NCI-H2196 (cell line): ENCODE measurements around the gene TOMM7.
"Not testable (repeated sequence)": the region's sequence is repeated elsewhere in the genome, so short reads cannot be mapped to it uniquely, and the experiment has no call there.

Source experiments
- DNase-seq: peaks from one replicate; lab custom pipeline; 2025; ENCODE audit not compliant: unreplicated experiment; lab: John Stamatoyannopoulos, UW

Gene TOMM7

DNA sequence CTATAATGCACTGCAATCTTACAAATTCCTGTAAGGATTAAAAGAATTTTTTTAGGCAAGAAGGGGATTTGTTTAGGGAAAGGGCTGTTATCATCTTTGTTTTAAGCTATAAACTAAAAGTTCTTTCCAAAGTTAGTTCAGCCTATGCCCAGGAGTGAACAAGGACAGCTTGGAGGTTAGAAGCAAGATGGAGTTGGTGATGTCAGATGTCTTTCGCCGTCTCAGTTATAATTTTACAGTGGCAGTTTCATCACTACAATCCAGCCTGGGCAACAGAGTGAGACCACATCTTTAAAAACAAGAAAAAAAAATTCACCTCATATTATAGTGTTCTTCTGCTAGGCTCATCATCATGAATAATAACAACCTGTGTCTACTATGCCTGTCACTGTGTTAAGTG, 2.1 kb upstream of the TOMM7 start:
- no peak for DNase-seq

DNA sequence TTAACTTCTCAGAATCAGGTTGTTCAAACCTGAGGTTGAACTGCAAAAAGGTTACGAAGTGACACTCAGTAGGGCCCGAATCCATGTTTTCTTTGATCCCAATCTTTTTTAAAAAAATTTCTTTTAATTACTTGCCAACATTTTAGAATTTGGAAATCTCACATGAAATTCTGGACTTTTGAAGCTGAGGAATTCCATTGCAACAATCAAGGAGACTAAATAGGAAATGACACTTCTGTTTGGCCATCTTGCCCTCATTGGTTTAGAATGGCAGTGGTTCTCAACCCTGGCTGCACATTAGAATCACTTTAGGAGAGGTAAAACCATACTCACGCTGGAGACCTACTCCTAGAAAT, 471 bp upstream of the TOMM7 start:
- no peak for DNase-seq

DNA sequence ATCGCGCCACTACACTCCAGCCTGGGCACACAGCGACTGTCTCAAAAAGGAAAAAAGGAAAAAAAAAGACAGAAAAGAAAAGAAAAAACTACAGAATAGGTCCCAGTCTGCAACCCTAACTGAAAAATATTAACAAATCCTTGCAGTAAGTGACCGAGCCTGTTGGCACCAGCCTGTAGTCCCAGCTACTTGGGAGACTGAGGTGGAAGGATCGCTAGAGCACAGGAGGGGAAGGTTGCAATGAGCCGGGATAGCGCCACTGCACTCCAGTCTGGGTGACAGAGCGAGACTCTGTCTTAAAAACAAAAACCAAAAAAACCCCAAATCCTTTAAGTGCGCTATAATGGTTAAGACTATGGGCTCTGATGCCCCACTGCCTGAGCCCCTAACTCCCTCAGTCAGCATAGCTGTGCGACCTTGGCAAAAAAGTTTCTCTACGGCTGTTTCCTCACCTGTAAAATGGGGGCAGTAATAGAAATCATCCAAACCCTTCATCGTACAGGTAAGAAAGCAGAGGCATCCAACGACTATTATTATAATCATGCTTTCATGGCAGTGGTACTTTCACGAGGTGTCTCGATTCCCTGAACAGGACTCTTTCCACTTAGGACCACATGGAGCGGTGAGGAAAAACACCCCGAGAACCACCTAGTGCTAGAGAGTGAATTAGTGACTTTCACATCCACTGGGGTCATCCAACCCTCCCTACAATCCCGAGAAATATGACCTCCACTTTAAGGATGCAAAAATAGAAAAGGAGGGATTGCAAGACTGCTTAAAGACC, 755 bp downstream of the TOMM7 start:
- no peak for DNase-seq

DNA sequence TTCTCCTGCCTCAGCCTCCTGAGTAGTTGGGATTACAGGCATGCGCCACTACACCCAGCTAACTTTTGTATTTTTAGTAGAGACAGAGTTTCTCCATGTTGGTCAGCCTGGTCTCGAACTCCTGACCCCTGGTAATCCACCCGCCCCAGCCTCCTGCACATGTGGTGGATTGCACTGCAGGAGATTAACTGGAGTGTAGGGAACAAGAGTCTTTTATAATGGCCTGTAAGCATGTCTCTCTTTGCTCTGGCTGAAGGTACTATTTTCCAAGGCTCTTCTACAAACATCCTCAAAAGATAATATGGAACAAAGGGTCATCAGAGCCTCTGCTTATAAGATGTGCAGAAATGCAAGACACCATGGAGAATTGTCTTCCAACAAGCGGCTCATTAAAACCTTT, 3.2 kb downstream of the TOMM7 start:
- no peak for DNase-seq

DNA sequence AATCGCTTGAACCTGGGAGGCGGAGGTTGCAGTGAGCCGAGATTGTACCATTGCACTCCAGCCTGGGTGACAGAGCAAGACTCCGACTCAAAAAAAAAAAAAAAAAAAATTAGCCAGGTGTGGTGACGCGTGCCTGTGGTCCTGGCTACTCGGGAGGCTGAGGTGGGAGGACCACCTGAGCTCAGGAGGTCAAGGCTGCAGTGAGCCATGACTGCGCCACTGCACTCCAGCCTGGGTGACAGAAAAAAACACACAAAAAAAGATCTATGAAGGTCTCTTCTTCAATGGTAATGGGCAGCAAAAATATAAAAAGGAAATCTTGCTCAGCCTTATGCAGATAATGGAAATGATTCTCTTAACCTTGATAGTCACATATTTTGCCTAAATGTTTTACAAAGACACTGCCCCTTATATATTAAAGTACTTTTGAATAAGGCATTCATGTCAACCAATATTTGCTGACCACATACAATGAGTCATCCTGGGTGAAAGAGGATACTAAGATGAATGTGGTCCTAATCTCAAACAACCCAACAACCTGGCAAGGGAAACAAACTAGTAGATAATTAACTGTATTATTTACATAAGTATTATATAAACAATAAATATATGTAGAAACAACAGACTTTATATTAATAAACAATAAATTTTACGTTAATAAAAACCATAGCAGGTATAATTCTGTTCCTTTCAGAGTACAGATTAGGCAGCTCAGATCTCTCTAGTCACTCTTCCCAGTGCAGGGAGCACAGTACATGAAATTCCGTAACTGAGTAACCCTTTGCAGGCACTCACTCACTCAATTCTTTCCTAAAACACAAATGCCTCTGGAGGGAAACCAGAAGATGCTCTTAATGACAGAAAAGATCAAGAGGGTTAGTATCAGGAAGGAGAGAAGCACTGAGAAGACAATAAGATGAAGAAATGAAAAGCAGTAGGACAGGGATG, 8.1 kb downstream of the TOMM7 start:
- peak; percentile 23 for DNase-seq

DNA sequence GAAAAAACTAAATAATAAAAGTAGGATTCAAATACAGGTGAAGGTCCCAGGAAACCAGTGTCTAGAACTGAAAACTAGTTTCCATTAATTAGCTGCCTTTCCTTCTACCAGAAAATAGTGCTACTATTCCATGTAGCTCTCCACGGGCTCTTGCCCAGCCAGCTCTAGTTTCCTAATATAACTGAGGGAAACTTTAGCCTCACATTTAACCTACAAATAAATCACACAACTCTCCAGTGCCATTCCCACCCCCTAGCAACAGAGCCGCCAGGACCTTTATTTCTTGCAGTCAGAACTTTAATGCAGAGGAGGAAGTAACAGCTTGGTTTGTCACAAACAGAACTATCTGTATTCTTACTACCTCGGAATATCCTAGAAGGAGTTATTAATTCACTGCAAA, 10.3 kb downstream of the TOMM7 start:
- no peak for DNase-seq

DNA sequence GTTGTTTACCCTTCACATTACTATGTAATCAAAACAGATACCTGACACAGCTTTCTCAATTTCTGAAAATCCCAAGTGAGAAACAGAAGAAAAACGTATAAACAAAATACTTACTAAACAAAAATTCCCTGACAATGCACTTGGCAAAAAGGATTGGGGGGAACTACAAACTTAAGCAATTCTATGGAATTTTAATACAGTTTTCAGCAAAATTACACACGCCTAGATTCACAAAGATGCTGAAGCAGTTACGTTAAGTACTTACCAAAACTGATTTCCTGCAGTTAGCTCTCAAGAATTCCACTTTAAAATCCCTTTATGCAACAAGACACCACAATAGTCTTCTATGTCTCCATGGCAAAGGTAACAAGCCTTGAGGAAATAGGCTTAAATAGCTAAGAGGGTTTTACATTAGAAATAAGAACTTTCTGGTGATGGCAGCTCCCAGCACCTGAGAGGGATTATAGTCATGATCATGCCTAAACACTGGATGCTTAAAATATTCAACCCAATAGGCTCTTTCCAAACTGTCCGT, 10.8 kb downstream of the TOMM7 start:
- DNase-seq = no peak

DNA sequence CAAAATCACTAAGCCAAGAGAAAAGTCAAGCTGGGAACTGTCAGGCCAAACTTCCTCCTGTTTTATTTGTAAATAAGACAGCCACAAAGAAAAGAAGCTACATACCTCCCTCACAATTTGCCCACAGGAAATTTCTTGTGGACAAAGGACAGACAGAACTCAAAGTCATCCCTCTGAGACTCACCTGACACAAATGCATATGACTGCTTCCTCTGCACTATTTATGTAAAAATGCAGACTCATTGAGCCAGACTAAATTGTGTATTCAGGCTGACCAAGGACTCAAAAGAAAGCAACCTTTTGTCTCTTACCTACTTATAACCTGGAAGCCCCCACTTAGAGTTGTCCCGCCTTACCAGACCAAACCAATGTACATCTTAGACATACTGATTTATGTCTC, 11.8 kb downstream of the TOMM7 start:
- no peak for DNase-seq

DNA sequence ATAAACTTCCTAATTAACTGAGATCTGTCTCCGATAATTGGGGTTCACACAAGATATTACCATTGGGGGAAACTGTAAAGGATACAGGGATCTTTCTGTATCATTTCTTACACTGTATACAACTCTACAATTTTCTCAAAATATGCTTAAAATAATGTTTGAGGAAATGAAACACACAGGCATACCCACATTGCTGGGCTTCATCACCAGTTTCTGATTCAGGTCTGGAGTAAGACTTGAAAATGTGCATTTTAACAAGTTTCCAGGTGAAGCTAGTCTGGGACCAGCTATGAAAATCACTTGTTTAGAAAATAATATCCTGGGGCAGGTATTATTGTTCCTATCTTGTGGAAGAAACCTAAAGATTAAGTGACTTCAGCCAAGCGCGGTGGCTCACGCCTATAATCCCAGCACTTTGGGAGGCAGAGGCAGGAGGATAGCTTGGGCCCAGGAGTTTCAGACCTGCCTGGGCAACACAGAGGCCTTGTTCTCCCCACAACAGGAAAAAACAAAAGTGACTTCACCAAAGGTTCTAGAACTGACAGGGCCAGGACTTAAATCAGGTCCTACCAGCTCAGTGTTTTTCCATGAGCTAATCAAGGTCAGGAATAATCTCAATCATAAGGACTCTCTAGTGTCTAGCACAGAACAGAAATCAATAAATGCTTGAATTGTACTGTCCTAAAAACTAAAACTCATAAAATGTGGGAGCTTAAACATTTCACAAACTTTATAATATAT, 12.6 kb downstream of the TOMM7 start:
- no peak for DNase-seq

DNA sequence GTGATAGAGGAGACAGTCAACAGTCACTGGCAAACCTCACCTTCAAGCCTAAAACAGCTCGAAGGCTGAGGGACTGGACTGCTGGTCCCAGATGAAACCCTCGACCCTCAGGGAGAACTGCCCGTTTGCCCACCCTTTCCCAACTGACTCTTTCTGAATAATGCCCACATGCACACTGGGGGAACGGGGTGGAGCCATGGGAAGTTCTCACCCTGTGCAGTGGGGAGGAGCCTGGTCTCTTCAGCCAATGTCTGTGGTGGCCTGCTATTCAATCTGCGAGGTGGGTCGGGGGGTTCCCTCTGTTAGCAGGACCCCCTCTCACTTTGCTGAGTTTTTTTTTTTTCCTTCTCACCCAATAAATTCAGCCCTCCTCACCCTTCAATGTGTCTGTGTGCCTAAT, 14.5 kb downstream of the TOMM7 start:
- no peak for DNase-seq

DNA sequence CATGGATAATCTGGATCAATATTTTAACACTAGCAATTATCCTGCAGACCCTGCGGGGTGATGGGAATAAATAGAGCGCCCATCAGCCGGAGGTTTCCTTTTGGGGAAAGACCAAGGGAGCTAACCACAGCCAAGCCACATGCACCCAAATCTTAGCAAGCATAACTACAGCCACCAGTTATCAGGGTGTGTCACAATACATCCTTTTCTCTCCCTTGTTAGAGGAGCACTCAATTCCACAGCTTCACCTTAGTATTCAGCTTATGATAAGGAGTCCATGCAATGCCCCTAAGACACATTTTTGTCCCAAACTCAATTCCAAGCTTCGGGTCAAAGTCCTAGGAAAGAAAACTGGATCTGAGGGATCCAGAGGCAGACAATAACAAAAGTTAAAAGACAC, 15.9 kb downstream of the TOMM7 start:
- no peak for DNase-seq

DNA sequence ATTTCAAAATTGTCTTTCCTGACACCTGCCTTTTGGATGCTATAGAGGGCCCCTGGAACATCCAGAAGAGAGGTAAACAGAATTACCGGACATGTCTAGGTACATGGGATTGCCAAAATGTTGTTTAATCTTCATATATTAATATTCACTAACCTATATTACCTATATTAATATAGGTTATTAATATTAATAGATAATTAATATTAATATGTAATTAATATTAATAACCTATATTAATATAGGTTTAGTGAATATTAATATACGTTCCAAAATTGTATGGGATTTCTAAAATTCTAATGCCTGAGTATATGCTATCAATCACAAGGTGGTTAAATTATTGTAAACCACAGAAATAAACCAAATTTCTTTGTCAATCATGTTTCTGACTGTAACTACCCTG, 17.4 kb downstream of the TOMM7 start:
- DNase-seq = no peak

DNA sequence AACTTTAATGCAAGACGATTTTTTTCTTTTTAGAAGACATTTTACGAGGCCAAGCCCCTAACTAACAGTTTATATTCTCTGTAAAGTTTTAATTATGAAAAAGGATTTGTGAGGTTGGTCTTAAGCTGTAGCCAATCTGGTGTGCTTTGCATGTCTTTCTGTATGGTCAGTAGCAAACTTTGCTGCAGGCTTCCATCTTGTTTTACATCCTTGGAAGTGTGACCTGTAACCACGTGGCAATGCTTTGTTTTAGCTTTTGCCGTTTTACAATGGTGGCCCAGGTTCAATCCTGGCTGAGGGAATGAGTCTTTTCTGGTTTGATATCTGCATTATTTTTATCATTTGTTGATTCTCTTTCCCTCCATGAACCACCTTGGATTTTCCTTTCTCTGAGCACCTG, 19.8 kb downstream of the TOMM7 start:
- not testable (repeated sequence) for DNase-seq

DNA sequence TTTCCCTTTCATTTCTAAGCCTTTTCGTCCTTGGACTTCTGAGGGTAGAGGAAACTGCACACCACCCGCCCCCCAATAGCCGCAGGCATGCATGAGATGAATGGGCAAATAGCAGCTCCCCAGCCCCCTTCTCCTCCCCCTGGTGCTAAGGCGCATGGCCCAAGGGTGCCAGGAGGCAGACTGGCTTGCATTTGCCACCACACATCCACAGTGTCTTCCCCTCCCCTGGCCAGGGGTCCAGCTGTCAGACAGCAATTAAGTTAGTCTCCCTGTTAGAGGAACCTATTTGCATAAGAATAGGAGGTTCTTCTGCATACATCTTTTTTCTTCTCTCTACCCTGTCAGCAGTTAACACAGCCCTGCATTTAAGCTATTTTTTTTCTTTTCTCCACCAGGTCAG, 20.2 kb downstream of the TOMM7 start:
- DNase-seq = no peak

DNA sequence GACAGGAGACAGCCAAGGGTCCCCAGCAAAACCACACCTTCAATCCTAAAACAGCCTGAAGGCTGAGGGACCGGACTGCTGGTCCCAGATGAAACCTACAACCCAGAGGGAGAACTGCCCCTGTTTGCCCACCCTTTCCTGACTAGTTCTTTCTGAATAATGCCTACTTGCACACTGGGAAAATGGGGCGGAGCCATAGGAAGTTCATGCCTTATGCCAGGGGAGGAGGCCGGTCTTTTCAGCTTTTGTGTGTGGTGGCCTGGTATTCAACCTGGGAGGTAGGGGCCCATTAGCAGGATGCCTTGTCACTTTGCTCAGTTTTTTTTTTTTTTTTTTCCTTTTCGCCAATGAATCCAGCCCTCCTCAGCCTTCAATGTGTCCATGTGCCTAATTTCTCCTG, 20.7 kb downstream of the TOMM7 start:
- DNase-seq = no peak

DNA sequence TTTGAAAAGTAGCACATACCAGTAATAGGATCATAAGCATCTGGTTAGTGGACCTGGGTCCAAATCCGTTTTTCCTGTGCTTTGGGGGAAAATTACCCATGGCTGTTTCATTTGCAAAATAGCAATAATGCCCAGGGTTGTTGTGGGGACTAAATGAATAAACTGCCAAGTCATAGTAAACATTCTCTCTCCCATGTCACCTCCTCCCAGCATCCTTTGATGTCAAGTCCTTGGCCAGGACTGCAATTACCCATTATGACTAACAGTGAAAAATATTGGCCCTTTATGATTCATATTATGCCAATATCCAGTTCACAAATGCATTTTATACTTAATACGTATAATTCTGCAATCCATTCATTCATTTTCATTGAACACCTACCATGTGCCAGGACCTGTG, 23.0 kb downstream of the TOMM7 start:
- no peak for DNase-seq

DNA sequence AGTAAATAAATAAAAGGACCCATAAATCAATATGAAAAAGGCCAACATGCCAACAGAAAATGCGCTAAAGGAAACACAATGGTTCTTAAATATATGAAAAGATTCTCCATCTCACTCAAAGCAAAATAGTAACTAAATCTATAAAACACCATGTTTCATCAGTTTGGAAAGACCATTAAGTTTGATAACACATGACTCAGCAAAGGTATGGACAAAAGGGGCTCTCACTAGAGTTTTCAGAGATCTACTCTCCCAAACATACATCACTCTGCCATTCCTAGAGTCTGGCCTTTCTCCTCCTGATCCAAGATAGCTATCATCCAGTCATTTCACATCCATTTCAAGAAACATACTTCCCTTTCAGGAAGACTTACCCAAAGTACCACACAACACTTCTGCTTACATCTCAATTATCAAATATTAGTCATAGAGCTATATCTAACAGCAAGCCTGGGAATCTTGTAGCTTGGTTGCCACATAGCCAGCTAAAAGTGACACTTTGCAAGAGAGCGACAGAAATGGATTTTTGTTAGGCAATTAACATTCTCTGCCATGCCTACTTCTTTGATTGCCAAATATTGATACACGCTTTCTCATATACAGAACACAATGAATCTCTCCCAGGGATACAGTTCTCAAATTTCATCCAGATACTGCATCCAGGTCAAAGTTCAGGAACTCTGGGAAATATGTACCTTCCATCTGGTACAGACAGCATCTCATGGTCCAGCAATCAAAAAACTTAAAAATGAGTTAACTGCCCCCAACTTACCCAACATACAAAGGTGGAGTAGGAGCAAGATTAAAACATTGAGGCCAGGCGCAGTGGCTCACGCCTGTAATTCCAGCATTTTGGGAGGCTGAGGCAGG, 28.8 kb downstream of the TOMM7 start:
- no peak for DNase-seq

DNA sequence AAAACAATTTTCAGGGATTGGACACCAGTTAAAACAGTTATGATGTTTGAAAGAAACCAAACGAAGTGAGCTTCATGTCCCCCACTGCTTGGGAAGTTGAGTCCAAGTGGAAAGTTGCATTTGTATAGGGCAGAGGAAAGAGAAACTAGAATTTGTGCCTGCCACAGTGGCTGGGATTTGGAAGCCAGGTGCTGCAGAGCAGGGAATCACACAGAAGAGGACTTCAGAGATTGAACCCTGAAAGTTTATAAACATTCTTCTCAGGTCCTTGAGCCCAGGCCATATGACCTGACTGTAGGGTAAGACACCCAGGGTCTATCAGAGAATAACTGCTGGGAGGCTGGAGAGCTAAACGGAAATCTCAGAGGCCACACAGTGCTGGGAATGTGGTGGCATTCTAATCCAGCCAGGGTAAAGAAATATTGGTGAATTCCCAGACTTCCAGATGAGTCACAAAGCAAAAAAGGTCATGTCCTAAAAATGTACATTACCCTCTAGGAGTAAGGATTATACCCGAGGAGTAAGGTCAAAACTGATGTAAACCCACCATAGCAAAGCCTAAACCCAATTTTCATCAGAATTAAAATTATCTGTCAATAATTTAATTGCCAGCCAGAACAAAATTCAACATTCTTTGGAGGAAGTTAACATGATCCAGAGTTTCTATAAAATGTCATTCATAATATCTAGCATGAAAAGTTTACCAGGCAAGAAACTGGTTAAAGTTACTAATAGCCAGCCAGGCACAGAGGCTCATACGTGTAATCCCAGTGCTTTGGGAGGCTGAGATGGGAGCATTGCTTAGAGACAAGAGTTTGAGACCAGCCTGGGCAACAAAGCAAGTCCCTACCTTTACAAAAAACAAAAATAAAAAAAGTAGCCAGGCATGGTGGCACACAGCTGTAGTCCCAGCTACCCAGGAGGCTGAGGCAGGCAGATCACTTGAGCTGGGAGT, 31.2 kb downstream of the TOMM7 start:
- no peak for DNase-seq

DNA sequence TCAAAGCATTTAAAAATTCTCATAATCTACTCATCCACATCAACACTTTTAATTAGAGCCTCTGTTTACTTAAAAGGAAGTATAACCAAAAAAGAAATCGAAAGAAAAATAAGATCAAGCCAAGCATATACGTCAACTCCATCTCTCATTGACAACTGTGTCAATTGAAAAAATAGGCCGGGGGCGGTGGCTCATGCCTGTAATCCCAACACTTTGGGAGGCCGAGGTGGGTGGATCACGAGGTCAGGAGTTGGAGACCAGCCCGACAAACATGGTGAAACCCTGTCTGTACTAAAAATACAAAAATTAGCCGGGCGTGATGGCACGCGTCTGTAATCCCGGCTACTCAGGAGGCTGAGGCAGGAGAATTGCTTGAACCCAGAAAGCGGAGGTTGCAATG, 32.0 kb downstream of the TOMM7 start:
- not testable (repeated sequence) for DNase-seq
